MM.1S (cell line): Measurements from ENCODE around the gene RBPMS2.

ENCODE experiments used
- DNase-seq: peaks from one replicate; pipeline ENCODE4 v3.0.0-alpha.2; 2015
- H2AFZ ChIP-seq: fragments of 300-600 bp; sonication (generic); 2 replicates; pipeline ENCODE4 v1.6.0; 2016; ENCODE audit warnings: antibody characterized with exemption, low read length
- H3F3A ChIP-seq: fragments of 300-600 bp; sonication (generic); 2 replicates; pipeline ENCODE4 v1.6.1; 2016; ENCODE audit warnings: mild to moderate bottlenecking, antibody characterized with exemption, low read length, moderate library complexity, mixed read lengths; ENCODE audit not compliant: insufficient read depth
- H3K27ac ChIP-seq: fragments of 300-600 bp; sonication (generic); 2 replicates; pipeline ENCODE4 v1.5.1; 2016; ENCODE audit warnings: mild to moderate bottlenecking, low read length
- H3K27me3 ChIP-seq: fragments of 300-600 bp; sonication (generic); replicated peaks from 2 replicates; pipeline ENCODE4 v1.6.0; 2016; ENCODE audit warnings: low read length; ENCODE audit not compliant: insufficient read depth
- H3K36me3 ChIP-seq: fragments of 300-600 bp; sonication (generic); replicated peaks from 2 replicates; pipeline ENCODE4 v1.6.1; 2016; ENCODE audit warnings: mild to moderate bottlenecking, low read length, mixed read lengths; ENCODE audit not compliant: insufficient read depth
- H3K4me1 ChIP-seq: fragments of 300-600 bp; sonication (generic); 2 replicates; pipeline ENCODE4 v1.6.1; 2016; ENCODE audit warnings: low read length, mixed read lengths
- H3K4me2 ChIP-seq: fragments of 300-600 bp; sonication (generic); 2 replicates; pipeline ENCODE4 v1.6.0; 2016; ENCODE audit warnings: low read depth, low read length
- H3K4me3 ChIP-seq: fragments of 300-600 bp; sonication (generic); 2 replicates; pipeline ENCODE4 v1.5.1; 2016; ENCODE audit warnings: low read length, mixed read lengths
- H3K79me2 ChIP-seq: fragments of 300-600 bp; sonication (generic); 2 replicates; pipeline ENCODE4 v1.6.1; 2016; ENCODE audit warnings: mixed run types, low read length, mixed read lengths
- H3K9ac ChIP-seq: fragments of 300-600 bp; sonication (generic); 2 replicates; pipeline ENCODE4 v1.6.1; 2016; ENCODE audit warnings: low read length, mixed read lengths
- H3K9me2 ChIP-seq: fragments of 300-600 bp; sonication (generic); replicated peaks from 2 replicates; pipeline ENCODE4 v1.6.1; 2016; ENCODE audit warnings: mild to moderate bottlenecking, low read length, mixed read lengths; ENCODE audit not compliant: insufficient read depth
- H3K9me3 ChIP-seq: fragments of 300-600 bp; sonication (generic); replicated peaks from 2 replicates; pipeline ENCODE4 v1.6.1; 2016; ENCODE audit warnings: mild to moderate bottlenecking, low read length, mixed read lengths; ENCODE audit not compliant: insufficient read depth
- H4K20me1 ChIP-seq: fragments of 300-600 bp; sonication (generic); 2 replicates; pipeline ENCODE4 v1.6.1; 2016; ENCODE audit warnings: mild to moderate bottlenecking, low read length, moderate library complexity, mixed read lengths; ENCODE audit not compliant: insufficient read depth
- CTCF ChIP-seq: fragments of 300-600 bp; sonication (generic); IDR thresholded peaks from 2 replicates; pipeline ENCODE4 v1.5.1; 2016; ENCODE audit warnings: antibody characterized with exemption, low read length, mixed read lengths
- EZH2 ChIP-seq: fragments of 300-600 bp; sonication (generic); optimal IDR thresholded peaks from 2 replicates; pipeline ENCODE3; 2017; ENCODE audit warnings: low read depth, mild to moderate bottlenecking, antibody characterized with exemption, low read length, mixed read lengths
- EZH2phosphoT487 ChIP-seq: fragments of 300-600 bp; sonication (generic); IDR thresholded peaks from 2 replicates; pipeline ENCODE4 v1.6.1; 2018; ENCODE audit warnings: antibody characterized with exemption, low read length

RBPMS2 gene

DNA sequence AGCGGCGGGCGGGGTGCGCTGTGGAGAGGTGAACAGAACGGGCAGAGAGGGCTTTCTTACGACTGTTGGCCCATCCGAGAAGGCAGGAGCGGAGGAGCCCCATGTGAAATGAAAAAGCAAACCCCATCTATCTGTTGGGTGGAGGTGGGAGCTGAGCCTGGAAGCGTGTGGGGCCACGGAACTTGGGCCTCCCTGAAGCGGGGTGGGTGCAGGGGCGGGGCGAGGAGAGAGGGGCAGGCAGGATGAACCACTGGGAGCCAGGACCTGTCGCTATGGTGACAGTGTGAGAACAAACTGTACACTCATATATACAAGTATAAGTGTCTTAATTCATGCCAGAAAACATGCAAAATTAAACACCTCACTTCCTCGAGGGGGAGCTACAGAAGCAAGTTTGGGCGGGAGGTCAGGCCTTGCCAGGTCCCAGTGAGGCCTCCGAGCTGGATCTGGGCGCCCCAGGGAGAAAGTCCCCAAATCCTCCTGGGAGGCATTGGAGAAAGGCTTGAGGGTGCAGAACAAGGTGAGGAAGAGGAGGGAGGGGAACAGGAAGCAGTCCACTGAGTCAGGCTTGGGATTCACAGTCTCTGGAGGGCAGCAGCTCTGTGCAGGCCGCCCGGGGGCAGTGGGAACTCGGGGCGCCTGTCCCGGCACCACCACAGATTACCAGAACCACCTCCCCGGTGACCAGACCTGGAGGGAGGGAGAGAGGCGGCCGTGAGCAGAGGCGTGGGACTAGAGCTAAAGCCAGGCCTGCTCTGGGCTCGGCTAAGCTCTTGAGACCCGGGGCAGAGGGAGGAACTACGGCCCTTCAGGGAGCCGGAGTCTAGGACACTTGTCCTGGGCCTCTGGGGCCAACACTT lies 34.8 kb downstream of the RBPMS2 start:
- peak; percentile 22 for DNase-seq

DNA sequence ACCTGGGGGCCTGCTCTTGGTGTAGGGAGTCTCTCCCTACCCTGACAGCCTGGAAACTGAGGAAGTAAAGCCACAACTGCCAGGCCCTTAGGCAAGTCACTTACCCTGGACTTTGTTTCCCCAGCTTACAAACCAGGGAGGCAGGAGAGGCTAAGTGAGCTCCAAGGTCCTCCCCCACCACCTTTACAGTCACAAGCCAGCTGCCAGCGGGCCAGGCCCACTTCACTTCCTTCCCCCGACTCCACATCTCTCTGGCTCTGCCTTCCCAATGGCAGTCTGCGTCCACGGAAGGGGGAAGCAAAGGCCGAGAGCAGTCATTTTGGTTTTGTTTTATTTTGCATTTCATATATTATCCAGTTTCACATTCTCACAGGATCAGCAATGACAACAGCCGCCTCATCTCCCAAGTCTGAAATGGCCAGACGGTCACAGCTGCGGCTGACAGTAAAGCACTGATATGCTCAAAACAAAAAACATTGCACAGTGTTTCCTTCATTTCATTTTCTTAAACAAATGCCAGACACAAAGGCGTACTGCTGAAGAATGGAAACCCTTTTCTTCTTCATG lies 35.7 kb downstream of the RBPMS2 start:
- Histone ChIP-seq H4K20me1 (no peaks in the 10 kb centered on the region), H3K9ac (no peak overlapping the region), H3K27ac (no peak overlapping the region), H3K4me2 (no peak overlapping the region), H3F3A (no peaks in the 10 kb centered on the region), H3K4me3 (no peak overlapping the region), H3K4me1 (no peaks in the 10 kb centered on the region), H3K27me3 (no peaks in the 10 kb centered on the region), H2AFZ (no peak overlapping the region), H3K9me3 (no peaks in the 10 kb centered on the region), H3K36me3 (no peaks in the 10 kb centered on the region), H3K9me2 (no peaks in the 10 kb centered on the region), H3K79me2 (no peaks in the 10 kb centered on the region)
- no peak for TF ChIP-seq EZH2phosphoT487
- no peak for TF ChIP-seq CTCF
- TF ChIP-seq EZH2: no peak
- no peak for DNase-seq

More for the DNA sequence above, 34.8 kb downstream of the RBPMS2 start:
- H3K4me3 ChIP-seq: no peak overlapping the region
- H3F3A ChIP-seq: no peaks in the 10 kb centered on the region
- peak; percentile 21 for TF ChIP-seq CTCF
- no peak for TF ChIP-seq EZH2
- no peak overlapping the region for H3K27ac ChIP-seq
- H4K20me1 ChIP-seq: no peaks in the 10 kb centered on the region
- no peaks in the 10 kb centered on the region for H3K9me3 ChIP-seq
- H3K9me2 ChIP-seq: no peaks in the 10 kb centered on the region
- no peaks in the 10 kb centered on the region for H3K79me2 ChIP-seq
- H3K4me1 ChIP-seq: no peaks in the 10 kb centered on the region
- no peaks in the 10 kb centered on the region for H3K27me3 ChIP-seq
- no peaks in the 10 kb centered on the region for H3K36me3 ChIP-seq
- no peak overlapping the region for H2AFZ ChIP-seq
- no peak overlapping the region for H3K4me2 ChIP-seq
- H3K9ac ChIP-seq: no peak overlapping the region

GRCh38 chr15:64739156-64739555 lies 36.2 kb downstream of the RBPMS2 start:
- H3F3A ChIP-seq: no peaks in the 10 kb centered on the region
- no peak for DNase-seq
- no peaks in the 10 kb centered on the region for H4K20me1 ChIP-seq
- H3K4me1 ChIP-seq: no peaks in the 10 kb centered on the region
- H3K79me2 ChIP-seq: no peaks in the 10 kb centered on the region
- no peaks in the 10 kb centered on the region for H3K27me3 ChIP-seq
- H3K4me2 ChIP-seq: no peak overlapping the region
- no peak overlapping the region for H3K4me3 ChIP-seq
- TF ChIP-seq EZH2phosphoT487 (no peak), EZH2 (no peak), CTCF (no peak)
- H3K36me3 ChIP-seq: no peaks in the 10 kb centered on the region
- no peak overlapping the region for H3K9ac ChIP-seq
- no peak overlapping the region for H2AFZ ChIP-seq
- H3K9me3 ChIP-seq: no peaks in the 10 kb centered on the region
- H3K9me2 ChIP-seq: no peaks in the 10 kb centered on the region
- no peak overlapping the region for H3K27ac ChIP-seq
